HG03460 (cell line): Measurements from ENCODE around the gene C1QTNF8.

Source experiments
- ATAC-seq: cut with Tn5 transposase; IDR thresholded peaks from one replicate; pipeline ENCODE4 v1.9.1; 2021; ENCODE audit not compliant: unreplicated experiment

Gene C1QTNF8

GRCh38 chr16:1127971-1128715 is 32.1 kb upstream of the C1QTNF8 start:
- ATAC-seq = no peak

GRCh38 chr16:1127101-1127500 is 31.1 kb upstream of the C1QTNF8 start:
- ATAC-seq = no peak

GRCh38 chr16:1126586-1126985 is 30.5 kb upstream of the C1QTNF8 start:
- ATAC-seq = no peak

GRCh38 chr16:1126044-1126443 is 30.0 kb upstream of the C1QTNF8 start:
- no peak for ATAC-seq

- no peak for ATAC-seq
Observed at GRCh38 chr16:1125471-1125870, 29.4 kb upstream of the C1QTNF8 start.

- ATAC-seq = no peak
Observed at GRCh38 chr16:1124795-1125194, 28.8 kb upstream of the C1QTNF8 start.

GRCh38 chr16:1124291-1124690 is 28.2 kb upstream of the C1QTNF8 start:
- ATAC-seq = no peak

- ATAC-seq = no peak
Observed at GRCh38 chr16:1123525-1124230, 27.6 kb upstream of the C1QTNF8 start.

GRCh38 chr16:1122398-1122765 is 26.3 kb upstream of the C1QTNF8 start:
- ATAC-seq = no peak

GRCh38 chr16:1121601-1122397 is 25.8 kb upstream of the C1QTNF8 start:
- no peak for ATAC-seq

- ATAC-seq = no peak
Observed at GRCh38 chr16:1121009-1121408, 25.0 kb upstream of the C1QTNF8 start.

- ATAC-seq = no peak
Observed at GRCh38 chr16:1120577-1120941, 24.5 kb upstream of the C1QTNF8 start.

- ATAC-seq = no peak
Observed at GRCh38 chr16:1119766-1120576, 23.9 kb upstream of the C1QTNF8 start.

- no peak for ATAC-seq
Observed at GRCh38 chr16:1119129-1119528, 23.1 kb upstream of the C1QTNF8 start.

- ATAC-seq = no peak
Observed at GRCh38 chr16:1117926-1118325, 21.9 kb upstream of the C1QTNF8 start.

GRCh38 chr16:1117176-1117900 is 21.3 kb upstream of the C1QTNF8 start:
- ATAC-seq = no peak

GRCh38 chr16:1116693-1117077 is 20.6 kb upstream of the C1QTNF8 start:
- no peak for ATAC-seq

- ATAC-seq = no peak
Observed at GRCh38 chr16:1113889-1114526, 18.0 kb upstream of the C1QTNF8 start.

- no peak for ATAC-seq
Observed at GRCh38 chr16:1113489-1113888, 17.4 kb upstream of the C1QTNF8 start.
